ENCODE data around the gene COL18A1. TPM values are rescaled to one million over a fixed set of nuclear protein-coding genes. Genes with fewer than 3 reads are reported as not detected.

COL18A1 gene
- total RNA-seq, 1 experiment from 2014 or later = 4.2 TPM

GRCh38 chr21:45504021-45504515, 99.1 kb downstream of the COL18A1 start:
- no peak for DNase-seq (ENCODE audit: low read depth)

- DNase-seq (ENCODE audit: low read depth) = no peak
Observed at GRCh38 chr21:45504516-45505415, 99.8 kb downstream of the COL18A1 start.

- DNase-seq (ENCODE audit: low read depth) = no peak
Observed at GRCh38 chr21:45505416-45506021, 100.6 kb downstream of the COL18A1 start.

- no peak for DNase-seq (ENCODE audit: low read depth)
Observed at GRCh38 chr21:45506241-45506817, 101.4 kb downstream of the COL18A1 start.

DNA sequence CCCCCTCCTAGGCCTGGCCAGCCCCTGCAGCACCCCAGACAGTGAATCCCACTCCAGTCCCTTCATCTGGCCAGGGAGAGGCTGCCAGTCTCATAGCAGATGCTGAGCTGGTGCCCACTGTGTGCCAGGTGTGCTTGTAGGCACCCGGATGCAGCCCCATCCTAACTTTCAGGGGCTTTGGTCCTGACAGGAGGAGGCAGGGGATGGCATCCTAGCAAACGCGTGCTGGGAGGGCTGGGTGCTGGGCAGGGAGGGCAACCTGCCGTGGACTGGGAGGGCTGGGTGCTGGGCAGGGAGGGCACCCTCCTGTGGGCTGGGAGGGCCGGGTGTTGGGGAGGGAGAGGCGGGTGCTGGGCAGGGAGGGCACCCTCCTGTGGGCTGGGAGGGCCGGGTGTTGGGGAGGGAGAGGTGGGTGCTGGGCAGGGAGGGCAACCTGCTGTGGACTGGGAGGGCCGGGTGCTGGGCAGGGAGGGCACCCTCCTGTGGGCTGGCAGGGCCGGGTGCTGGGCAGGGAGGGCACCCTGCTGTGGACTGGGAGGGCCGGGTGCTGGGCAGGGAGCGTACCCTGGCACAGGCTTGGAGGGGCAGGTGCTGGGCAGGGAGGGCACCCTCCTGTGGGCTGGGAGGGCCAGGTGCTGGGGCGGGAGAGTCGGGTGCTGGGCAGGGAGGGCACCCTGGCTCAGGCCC, 102.0 kb downstream of the COL18A1 start:
- no peak for DNase-seq (ENCODE audit: low read depth)

- DNase-seq (ENCODE audit: low read depth) = no peak
Observed at GRCh38 chr21:45507523-45507875, 102.5 kb downstream of the COL18A1 start.

GRCh38 chr21:45507888-45508508, 103.0 kb downstream of the COL18A1 start:
- DNase-seq (ENCODE audit: low read depth) = no peak

GRCh38 chr21:45508607-45509565, 103.9 kb downstream of the COL18A1 start:
- no peak for DNase-seq (ENCODE audit: low read depth)

DNA sequence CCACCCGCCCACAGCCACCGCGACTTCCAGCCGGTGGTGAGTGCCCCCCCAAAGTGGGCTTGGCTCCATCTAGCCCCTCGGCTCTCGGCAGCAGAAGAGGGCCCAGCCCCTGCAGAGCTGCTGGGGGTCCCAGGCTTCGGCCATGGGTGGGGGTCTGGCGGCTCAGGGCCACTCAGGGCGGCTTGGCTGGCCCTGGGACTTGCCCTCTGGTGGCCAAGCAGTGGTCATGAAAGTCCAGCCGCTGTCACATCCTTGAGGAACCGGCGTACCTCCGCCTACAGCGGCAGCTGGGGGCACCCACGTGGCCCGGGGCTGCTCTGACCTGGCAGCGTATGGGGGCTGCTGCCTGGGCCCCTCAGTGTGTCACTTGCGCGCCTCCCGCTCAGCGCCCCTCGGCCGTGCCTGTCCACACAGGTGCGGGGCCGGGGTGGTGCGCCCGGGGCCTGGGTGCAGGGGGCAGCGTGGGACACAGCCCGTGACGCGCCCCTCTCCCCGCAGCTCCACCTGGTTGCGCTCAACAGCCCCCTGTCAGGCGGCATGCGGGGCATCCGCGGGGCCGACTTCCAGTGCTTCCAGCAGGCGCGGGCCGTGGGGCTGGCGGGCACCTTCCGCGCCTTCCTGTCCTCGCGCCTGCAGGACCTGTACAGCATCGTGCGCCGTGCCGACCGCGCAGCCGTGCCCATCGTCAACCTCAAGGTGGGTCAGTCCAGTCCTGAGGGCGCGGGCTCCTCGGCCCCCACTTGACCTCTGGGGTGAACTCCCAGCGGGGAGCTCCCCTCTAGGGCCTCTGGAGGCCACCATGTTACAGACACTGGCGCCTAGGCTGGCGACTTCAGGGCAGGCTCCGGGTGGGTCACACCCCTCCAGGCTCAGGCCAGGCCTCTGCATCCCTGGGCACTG, 104.9 kb downstream of the COL18A1 start:
- no peak for DNase-seq (ENCODE audit: low read depth)

- no peak for DNase-seq (ENCODE audit: low read depth)
Observed at GRCh38 chr21:45510466-45510955, 105.5 kb downstream of the COL18A1 start.

GRCh38 chr21:45511007-45511406, 106.0 kb downstream of the COL18A1 start:
- DNase-seq (ENCODE audit: low read depth) = no peak

DNA sequence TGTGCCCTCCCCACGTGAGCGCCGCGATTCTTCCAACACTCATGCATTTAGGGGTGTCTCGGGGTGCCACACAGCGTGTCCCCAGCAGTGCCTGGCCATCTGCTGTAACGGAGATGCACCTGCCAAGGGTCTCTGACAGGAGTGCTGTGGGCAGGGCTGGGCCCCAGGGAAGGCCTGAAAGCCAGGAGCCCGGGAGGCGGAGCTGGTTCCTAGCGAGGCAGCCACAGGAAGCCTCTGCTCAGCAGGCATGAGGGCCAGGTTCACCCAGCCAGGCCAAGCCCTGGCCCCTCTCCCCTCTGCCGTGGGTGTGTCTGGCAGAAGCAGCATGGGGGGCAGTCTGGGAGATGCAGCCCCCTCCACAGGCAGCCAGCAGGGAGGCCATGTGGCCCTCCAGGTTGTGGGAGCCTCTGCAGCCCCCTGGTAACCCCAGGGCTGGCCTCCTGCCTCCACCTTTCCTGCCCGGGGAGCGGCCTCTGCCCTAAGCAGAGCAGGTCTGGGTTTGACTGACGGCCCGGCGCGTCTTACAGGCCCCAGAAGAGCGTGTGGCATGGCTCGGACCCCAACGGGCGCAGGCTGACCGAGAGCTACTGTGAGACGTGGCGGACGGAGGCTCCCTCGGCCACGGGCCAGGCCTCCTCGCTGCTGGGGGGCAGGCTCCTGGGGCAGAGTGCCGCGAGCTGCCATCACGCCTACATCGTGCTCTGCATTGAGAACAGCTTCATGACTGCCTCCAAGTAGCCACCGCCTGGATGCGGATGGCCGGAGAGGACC, 106.9 kb downstream of the COL18A1 start:
- DNase-seq (ENCODE audit: low read depth) = no peak

DNA sequence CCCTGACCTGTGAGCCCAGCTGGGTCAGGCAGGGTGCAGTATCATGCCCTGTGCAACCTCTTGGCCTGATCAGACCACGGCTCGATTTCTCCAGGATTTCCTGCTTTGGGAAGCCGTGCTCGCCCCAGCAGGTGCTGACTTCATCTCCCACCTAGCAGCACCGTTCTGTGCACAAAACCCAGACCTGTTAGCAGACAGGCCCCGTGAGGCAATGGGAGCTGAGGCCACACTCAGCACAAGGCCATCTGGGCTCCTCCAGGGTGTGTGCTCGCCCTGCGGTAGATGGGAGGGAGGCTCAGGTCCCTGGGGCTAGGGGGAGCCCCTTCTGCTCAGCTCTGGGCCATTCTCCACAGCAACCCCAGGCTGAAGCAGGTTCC, 107.6 kb downstream of the COL18A1 start:
- DNase-seq (ENCODE audit: low read depth) = no peak

DNA sequence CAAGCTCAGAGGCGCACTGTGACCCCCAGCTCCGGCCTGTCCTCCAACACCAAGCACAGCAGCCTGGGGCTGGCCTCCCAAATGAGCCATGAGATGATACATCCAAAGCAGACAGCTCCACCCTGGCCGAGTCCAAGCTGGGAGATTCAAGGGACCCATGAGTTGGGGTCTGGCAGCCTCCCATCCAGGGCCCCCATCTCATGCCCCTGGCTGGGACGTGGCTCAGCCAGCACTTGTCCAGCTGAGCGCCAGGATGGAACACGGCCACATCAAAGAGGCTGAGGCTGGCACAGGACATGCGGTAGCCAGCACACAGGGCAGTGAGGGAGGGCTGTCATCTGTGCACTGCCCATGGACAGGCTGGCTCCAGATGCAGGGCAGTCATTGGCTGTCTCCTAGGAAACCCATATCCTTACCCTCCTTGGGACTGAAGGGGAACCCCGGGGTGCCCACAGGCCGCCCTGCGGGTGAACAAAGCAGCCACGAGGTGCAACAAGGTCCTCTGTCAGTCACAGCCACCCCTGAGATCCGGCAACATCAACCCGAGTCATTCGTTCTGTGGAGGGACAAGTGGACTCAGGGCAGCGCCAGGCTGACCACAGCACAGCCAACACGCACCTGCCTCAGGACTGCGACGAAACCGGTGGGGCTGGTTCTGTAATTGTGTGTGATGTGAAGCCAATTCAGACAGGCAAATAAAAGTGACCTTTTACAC, 108.2 kb downstream of the COL18A1 start:
- DNase-seq (ENCODE audit: low read depth) = no peak

DNA sequence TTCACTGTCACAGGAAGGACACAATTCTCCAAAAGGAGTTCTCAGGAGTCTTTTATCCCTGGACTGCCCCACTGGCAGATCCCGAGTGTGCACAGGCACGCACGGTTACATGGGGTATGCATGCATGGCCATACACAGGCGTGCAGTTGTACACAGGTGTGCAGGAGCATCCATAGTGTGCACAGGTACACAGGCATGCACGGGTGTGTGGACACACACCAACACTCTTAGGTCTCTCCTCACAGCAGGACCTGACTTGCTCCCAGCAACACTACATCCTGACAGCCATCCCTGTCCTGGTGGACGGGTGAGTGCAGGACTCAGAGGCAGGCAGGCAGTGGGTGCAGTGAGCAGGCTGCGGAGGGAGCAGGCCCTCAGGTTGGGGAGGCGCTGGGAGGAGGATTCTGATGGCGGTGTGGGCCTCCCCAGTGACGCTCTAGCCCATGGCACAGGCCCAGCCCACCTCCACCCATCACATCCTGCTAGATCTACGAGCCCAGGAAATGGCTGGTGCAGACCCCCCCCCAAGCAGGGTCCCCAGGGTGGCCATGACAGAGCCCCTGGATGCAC, 108.9 kb downstream of the COL18A1 start:
- DNase-seq (ENCODE audit: low read depth) = no peak

DNA sequence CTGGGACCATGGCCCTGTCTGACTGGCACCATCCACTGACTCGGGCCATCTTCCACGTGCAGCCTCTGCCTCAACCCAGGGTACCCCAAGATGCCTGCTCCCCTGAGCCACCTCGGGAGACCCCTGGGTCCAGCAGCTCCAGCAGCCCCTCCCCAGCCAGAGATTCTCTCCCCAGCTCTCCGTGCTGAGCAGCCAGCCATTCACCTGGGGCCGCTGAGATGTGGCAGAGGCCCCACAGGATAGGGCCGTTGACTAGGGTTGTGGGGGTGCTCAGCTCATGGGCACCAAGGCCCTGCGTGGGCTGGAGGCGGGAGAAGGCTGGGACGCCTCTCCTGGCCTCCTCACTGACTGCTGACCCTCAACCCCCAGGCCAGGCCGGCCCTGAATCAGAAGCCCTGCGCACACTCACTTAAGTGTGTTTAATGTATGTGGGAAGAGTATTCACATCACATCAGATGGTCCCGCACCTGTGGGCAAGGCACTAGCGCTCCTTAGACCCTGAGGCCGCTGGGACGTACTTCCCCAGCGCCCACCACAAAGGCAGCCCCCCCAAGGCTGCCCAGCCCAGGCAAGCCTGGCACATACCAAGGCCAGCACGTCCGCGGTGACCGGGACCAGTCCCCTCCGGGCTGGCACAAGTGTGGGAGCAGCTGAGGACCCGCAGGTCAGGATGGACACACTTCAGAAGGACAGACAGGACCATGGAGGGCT, 109.5 kb downstream of the COL18A1 start:
- no peak for DNase-seq (ENCODE audit: low read depth)

All from HT1080 (cell line).